GM15510 (cell line): Measurements from ENCODE around the gene FER.

ENCODE experiments used
- POLR2A ChIP-seq: IDR thresholded peaks from 3 replicates; pipeline ENCODE4 v1.6.1; 2011; ENCODE audit warnings: borderline replicate concordance; ENCODE audit not compliant: insufficient read length; ENCODE audit errors: extremely low read depth

Gene FER

GRCh38 chr5:109196087-109196822 is 448.6 kb downstream of the FER start:
- no peak for TF ChIP-seq POLR2A

- TF ChIP-seq POLR2A, result no peak
Observed at GRCh38 chr5:109196823-109197160, 449.1 kb downstream of the FER start.

GRCh38 chr5:109199289-109199688 is 451.6 kb downstream of the FER start:
- TF ChIP-seq POLR2A, result no peak

GRCh38 chr5:109199799-109200620 is 452.3 kb downstream of the FER start:
- no peak for TF ChIP-seq POLR2A

GRCh38 chr5:109215040-109215439 is 467.3 kb downstream of the FER start:
- no peak for TF ChIP-seq POLR2A

GRCh38 chr5:109218818-109219217 is 471.1 kb downstream of the FER start:
- no peak for TF ChIP-seq POLR2A

- no peak for TF ChIP-seq POLR2A
Observed at GRCh38 chr5:109223531-109223930, 475.8 kb downstream of the FER start.

- TF ChIP-seq POLR2A, result no peak
Observed at GRCh38 chr5:109224276-109224882, 476.7 kb downstream of the FER start.

GRCh38 chr5:109225716-109226625 is 478.3 kb downstream of the FER start:
- no peak for TF ChIP-seq POLR2A

- TF ChIP-seq POLR2A, result no peak
Observed at GRCh38 chr5:109230369-109230768, 482.7 kb downstream of the FER start.

- no peak for TF ChIP-seq POLR2A
Observed at GRCh38 chr5:109231331-109231730, 483.6 kb downstream of the FER start.

- no peak for TF ChIP-seq POLR2A
Observed at GRCh38 chr5:109234381-109234780, 486.7 kb downstream of the FER start.

GRCh38 chr5:109239456-109239855 is 491.8 kb downstream of the FER start:
- no peak for TF ChIP-seq POLR2A

GRCh38 chr5:109242518-109242917 is 494.8 kb downstream of the FER start:
- no peak for TF ChIP-seq POLR2A

GRCh38 chr5:109246395-109246794 is 498.7 kb downstream of the FER start:
- no peak for TF ChIP-seq POLR2A
